Fibroblast of the aortic adventitia (primary cell): ENCODE results near the gene SUV39H2. TPM values are rescaled to one million over a fixed set of nuclear protein-coding genes. Genes with fewer than 3 reads are reported as not detected.
"Not testable (repeated sequence)": the region's sequence is repeated elsewhere in the genome, so short reads cannot be mapped to it uniquely, and the experiment has no call there.

ENCODE experiments used
- DNase-seq: peaks from one replicate; pipeline ENCODE4 v3.0.0-alpha.2; 2010; ENCODE audit warnings: low read depth
- H3K4me3 ChIP-seq: 2 replicates; pipeline ENCODE4 v1.5.1; 2011; ENCODE audit warnings: low read depth, mild to moderate bottlenecking, control low read depth, low read length, moderate library complexity
- total RNA-seq: library from RNA; depleted of rRNA; stranded (reverse); fragments of >200 nt; gene quantifications from 2 replicates; pipeline ENCODE4 v1.2.3, GENCODE V29; 2012; ENCODE audit warnings: low replicate concordance
- TF ChIP-seq, protein P1 (sequence below): IDR thresholded peaks from 2 replicates; pipeline ENCODE4 v1.5.1; 2011; ENCODE audit warnings: mild to moderate bottlenecking, low read length, control low read depth, inconsistent platforms; ENCODE audit not compliant: insufficient read depth

Gene SUV39H2
- total RNA-seq, 1 donor: 26.8 TPM

- DNase-seq: no peak
- TF ChIP-seq, protein P1, sequence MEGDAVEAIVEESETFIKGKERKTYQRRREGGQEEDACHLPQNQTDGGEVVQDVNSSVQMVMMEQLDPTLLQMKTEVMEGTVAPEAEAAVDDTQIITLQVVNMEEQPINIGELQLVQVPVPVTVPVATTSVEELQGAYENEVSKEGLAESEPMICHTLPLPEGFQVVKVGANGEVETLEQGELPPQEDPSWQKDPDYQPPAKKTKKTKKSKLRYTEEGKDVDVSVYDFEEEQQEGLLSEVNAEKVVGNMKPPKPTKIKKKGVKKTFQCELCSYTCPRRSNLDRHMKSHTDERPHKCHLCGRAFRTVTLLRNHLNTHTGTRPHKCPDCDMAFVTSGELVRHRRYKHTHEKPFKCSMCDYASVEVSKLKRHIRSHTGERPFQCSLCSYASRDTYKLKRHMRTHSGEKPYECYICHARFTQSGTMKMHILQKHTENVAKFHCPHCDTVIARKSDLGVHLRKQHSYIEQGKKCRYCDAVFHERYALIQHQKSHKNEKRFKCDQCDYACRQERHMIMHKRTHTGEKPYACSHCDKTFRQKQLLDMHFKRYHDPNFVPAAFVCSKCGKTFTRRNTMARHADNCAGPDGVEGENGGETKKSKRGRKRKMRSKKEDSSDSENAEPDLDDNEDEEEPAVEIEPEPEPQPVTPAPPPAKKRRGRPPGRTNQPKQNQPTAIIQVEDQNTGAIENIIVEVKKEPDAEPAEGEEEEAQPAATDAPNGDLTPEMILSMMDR: no peak
- H3K4me3 ChIP-seq: no peak overlapping the region
Measured at GRCh38 chr10:14926722-14927416, 48.2 kb downstream of the SUV39H2 start.

DNA sequence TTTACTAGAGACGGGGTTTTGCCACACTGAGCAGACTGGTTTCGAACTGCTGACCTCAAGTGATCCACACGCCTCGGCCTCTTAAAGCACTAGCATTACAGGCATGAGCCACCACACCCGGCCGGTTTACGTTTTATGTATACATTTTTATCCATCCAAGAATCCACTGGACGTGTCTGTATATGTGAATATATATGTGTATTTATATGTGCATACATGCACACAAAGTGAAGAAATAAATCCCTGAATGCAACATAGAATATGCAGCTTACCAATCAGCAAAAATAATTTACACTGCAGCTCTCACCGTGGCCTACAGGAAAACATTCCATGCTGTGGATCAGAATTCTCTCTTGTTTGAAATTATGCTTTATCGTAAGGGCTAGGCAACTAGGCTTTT, 51.9 kb downstream of the SUV39H2 start:
- TF ChIP-seq, protein P1: no peak
- DNase-seq: no peak
- H3K4me3 ChIP-seq: no peak overlapping the region

DNA sequence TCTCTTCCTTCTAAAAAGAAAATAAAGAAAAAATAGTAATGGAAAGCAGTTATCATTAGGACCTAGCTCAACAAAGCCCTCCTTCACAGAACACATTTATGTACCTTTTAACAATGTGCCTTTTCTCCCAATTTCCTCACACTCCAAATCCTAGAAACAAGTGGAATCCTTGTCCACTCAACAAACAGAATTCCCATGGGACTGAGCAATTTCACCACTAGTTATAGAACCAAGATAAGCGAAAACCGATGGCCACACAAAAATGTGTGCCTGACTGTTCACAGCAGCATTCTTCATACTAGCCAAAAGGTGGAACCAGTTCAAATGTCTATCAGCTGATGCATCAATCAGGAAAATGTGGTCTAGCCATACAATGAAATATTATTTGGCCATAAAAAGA, 57.9 kb downstream of the SUV39H2 start:
- H3K4me3 ChIP-seq: no peak overlapping the region
- DNase-seq: peak; percentile 19
- TF ChIP-seq, protein P1: no peak

DNA sequence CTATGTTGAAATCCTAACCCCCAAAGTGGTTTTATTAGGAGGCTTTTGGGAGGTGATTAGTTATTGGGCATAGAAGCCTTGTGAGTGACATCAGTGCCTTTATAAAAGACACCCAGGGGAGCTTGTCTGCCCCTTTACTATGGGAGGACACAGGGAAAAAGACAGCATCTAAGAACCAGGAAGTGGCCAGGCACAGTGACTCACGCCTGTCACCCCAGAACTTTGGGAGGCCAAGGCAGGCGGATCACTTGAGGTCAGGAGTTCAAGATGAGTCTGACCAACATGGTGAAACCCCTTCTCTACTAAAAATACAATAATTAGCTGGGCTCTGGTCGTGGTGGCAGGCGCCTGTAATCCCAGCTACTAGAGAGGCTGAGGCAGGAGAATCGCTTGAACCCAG, 60.3 kb downstream of the SUV39H2 start:
- DNase-seq, H3K4me3 ChIP-seq: not testable (repeated sequence)

GRCh38 chr10:14942147-14942949, 63.7 kb downstream of the SUV39H2 start:
- H3K4me3 ChIP-seq, DNase-seq: not testable (repeated sequence)

- H3K4me3 ChIP-seq, DNase-seq: not testable (repeated sequence)
Measured at GRCh38 chr10:14942950-14943338, 64.3 kb downstream of the SUV39H2 start.

GRCh38 chr10:14945108-14945507, 66.4 kb downstream of the SUV39H2 start:
- DNase-seq: no peak

DNA sequence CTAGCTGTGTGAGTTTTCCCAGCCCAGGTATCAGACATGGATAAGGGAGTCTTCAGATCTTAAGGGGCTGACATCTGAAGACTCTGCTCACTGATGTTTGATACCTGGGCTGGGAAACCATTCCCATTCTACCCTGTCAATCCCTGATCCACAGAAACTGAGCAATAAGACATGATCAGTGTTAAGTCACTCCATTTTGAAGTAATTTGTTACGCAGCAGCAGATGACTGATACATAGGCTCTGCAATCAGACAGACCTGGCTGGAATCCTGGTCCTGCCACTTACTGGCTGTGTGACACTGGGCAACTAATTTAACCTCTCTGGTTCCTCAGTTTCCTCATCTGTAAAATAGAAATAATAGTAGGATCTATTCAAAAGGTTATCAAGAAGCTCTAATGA, 68.6 kb downstream of the SUV39H2 start:
- DNase-seq: no peak
- H3K4me3 ChIP-seq: no peak overlapping the region
- TF ChIP-seq, protein P1: no peak

More at GRCh38 chr10:14945108-14945507, 66.4 kb downstream of the SUV39H2 start:
- TF ChIP-seq, protein P1: no peak
- no peak overlapping the region for H3K4me3 ChIP-seq
